Right atrium auricular region (tissue), 2 donors: Measurements from ENCODE around the gene MTR. TPM values are rescaled to one million over a fixed set of nuclear protein-coding genes. Genes with fewer than 3 reads are reported as not detected.
A peak's percentile ranks its signal among the peaks of the same experiment; 100 is the strongest.

Experiments
- DNase-seq: peaks from one replicate; pipeline ENCODE4 v3.0.0-alpha.2; 2019; ENCODE audit warnings: low spot score
- H3K27ac ChIP-seq, 2 donors: fragments of 200-600 bp; sonication (generic); 1 replicate in 1 of 2; 2 replicates in 1 of 2; pipeline ENCODE4 v1.5.1; 2016 to 2019
- H3K27me3 ChIP-seq, 2 donors: fragments of 200-600 bp; sonication (generic); one replicate each; pipeline versions ENCODE4 v1.5.1 to v1.6.0; 2017 to 2019
- H3K36me3 ChIP-seq: fragments of 200-600 bp; sonication (generic); one replicate; pipeline ENCODE4 v1.5.1; 2016
- H3K4me1 ChIP-seq, 2 donors: fragments of 200-600 bp; sonication (generic); one replicate each; pipeline versions ENCODE4 v1.5.1 to v1.6.0; 2017 to 2019
- H3K4me3 ChIP-seq, 2 donors: fragments of 200-600 bp; sonication (generic); 1 replicate in 1 of 2; 2 replicates in 1 of 2; pipeline ENCODE4 v1.5.1; 2017 to 2019; ENCODE audit warnings: mild to moderate bottlenecking in 1 of 2, moderate library complexity in 1 of 2
- H3K9me3 ChIP-seq, 2 donors: fragments of 200-600 bp; sonication (generic); one replicate each; pipeline ENCODE4 v1.5.1; 2019
- CTCF ChIP-seq, 2 donors: fragments of 200-600 bp; sonication (generic); IDR thresholded peaks; one replicate each; pipeline ENCODE4 v1.5.1; 2019; ENCODE audit warnings: antibody characterized with exemption in 2 of 2
- total RNA-seq, 2 donors: library from RNA; depleted of rRNA; stranded (reverse); fragments of >200 nt; gene quantifications; one replicate each; pipeline ENCODE4 v1.1.0, GENCODE V29; 2016

The MTR gene
- total RNA-seq, 2 donors from 2014 or later = 21.8 to 30.4 TPM

GRCh38 chr1:236872075-236872666, 77.1 kb downstream of the MTR start:
- H3K27ac ChIP-seq = peak overlapping the region in 1 of 2 donors; percentile 1
- no peak for TF ChIP-seq CTCF (IDR thresholded peaks at IDR 0.05)
- DNase-seq = no peak
- H3K27me3 ChIP-seq = no peaks in the 10 kb centered on the region
- peaks cover 0 to 12% of the 10 kb centered on the region in 2 donors for H3K4me1 ChIP-seq
- H3K36me3 ChIP-seq = peaks cover 32% of the 10 kb centered on the region
- no peaks in the 10 kb centered on the region for H3K9me3 ChIP-seq
- no peak overlapping the region for H3K4me3 ChIP-seq

GRCh38 chr1:236875975-236876374, 80.9 kb downstream of the MTR start:
- H3K27ac ChIP-seq = no peak overlapping the region
- H3K4me3 ChIP-seq = no peak overlapping the region
- peaks cover 33% of the 10 kb centered on the region for H3K36me3 ChIP-seq
- H3K4me1 ChIP-seq = peaks cover 0 to 12% of the 10 kb centered on the region in 2 donors
- no peaks in the 10 kb centered on the region for H3K9me3 ChIP-seq
- no peak for TF ChIP-seq CTCF (IDR thresholded peaks at IDR 0.05)
- no peaks in the 10 kb centered on the region for H3K27me3 ChIP-seq
- DNase-seq = no peak

GRCh38 chr1:236877661-236878060, 82.6 kb downstream of the MTR start:
- no peak for TF ChIP-seq CTCF (IDR thresholded peaks at IDR 0.05)
- no peak for DNase-seq
- Histone ChIP-seq H3K36me3 (peaks cover 33% of the 10 kb centered on the region), H3K4me1 (no peaks in the 10 kb centered on the region), H3K27me3 (no peaks in the 10 kb centered on the region), H3K27ac (no peak overlapping the region), H3K4me3 (no peak overlapping the region), H3K9me3 (no peaks in the 10 kb centered on the region)

- no peak overlapping the region for H3K4me3 ChIP-seq
- H3K36me3 ChIP-seq = peaks cover 24% of the 10 kb centered on the region
- peak overlapping the region in 1 of 2 donors; percentile 0 for H3K27ac ChIP-seq
- H3K9me3 ChIP-seq = no peaks in the 10 kb centered on the region
- H3K27me3 ChIP-seq = no peaks in the 10 kb centered on the region
- no peak for DNase-seq
- TF ChIP-seq CTCF (IDR thresholded peaks at IDR 0.05) = no peak
- H3K4me1 ChIP-seq = no peaks in the 10 kb centered on the region
Measured at GRCh38 chr1:236880209-236880608, 85.1 kb downstream of the MTR start.

GRCh38 chr1:236882678-236883077, 87.6 kb downstream of the MTR start:
- no peak for TF ChIP-seq CTCF (IDR thresholded peaks at IDR 0.05)
- H3K9me3 ChIP-seq = no peaks in the 10 kb centered on the region
- no peak for DNase-seq
- no peak overlapping the region for H3K4me3 ChIP-seq
- H3K36me3 ChIP-seq = peaks cover 27% of the 10 kb centered on the region
- no peaks in the 10 kb centered on the region for H3K27me3 ChIP-seq
- no peak overlapping the region for H3K27ac ChIP-seq
- no peaks in the 10 kb centered on the region for H3K4me1 ChIP-seq

GRCh38 chr1:236886199-236886598, 91.1 kb downstream of the MTR start:
- Histone ChIP-seq H3K4me3 (no peak overlapping the region), H3K4me1 (peaks cover 0 to 28% of the 10 kb centered on the region in 2 donors), H3K27me3 (no peaks in the 10 kb centered on the region), H3K9me3 (no peaks in the 10 kb centered on the region), H3K36me3 (peaks cover 25% of the 10 kb centered on the region), H3K27ac (peak overlapping the region in 1 of 2 donors; percentile 30)
- no peak for DNase-seq
- TF ChIP-seq CTCF (IDR thresholded peaks at IDR 0.05) = no peak
